NCI-H524 treated with DMSO at 0.1 percent for 48 hours (cell line): ENCODE measurements around the gene ALDH3A1.

Experiments
- DNase-seq: peaks from one replicate; lab custom pipeline; 2025; lab: John Stamatoyannopoulos, UW

The ALDH3A1 gene

DNA sequence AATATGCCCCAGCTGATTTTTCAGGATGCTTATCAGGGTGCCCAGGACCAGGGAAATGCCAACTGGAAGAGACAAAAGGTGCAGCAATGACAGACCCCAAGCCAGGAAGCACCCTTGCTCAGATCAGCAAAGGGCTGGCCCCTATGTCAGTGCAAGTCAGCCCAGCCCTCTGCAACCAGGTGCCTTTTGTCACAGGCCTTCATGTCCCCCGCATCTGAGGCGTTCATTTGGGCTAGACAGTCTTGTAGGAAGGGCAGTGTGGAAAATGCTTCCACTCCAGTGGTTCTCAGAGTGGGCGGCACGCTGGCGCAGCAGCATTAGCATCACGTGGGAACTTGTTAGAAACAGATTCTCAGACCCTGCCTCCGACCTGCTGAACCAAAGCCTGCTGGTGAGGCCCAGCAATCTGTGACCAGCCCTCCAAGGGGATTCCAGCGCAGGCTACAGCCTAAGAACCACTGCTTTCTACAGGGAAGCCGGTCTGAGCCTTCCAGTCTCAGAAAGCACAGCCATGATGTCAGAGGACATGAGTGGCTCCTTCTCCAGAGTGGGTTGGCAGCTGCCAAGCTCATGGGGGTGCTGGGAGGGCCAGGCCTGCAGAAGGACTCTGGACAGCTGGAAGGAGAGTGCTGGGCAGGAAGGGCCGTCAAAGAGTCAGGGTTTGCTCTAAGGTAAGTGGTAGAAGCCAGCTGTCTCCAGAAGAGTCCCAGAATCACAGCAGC, 44.8 kb downstream of the ALDH3A1 start:
- DNase-seq, result peak; percentile 96

DNA sequence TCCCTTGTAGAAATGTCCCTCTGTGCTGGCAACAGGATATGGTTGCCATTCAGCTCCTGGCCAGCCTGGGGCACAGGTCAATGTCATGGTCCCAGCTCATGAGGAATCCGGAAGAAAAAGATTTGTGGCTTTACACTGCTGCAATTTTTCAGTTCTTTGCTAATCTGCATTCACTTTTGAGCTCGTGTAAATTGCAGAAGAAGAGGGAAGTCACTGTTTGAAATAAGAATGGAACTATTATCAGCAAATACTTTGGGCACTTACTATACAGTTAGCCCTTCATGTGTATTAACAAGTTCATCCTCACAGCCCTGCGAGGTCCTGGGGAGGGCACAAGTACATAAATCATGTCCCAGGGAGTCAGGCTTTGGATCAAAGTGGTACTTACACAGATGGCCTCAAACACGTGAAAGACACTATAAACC, 45.9 kb downstream of the ALDH3A1 start:
- DNase-seq, result peak; percentile 74
